NCI-H345 treated with DMSO at 0.1 percent for 48 hours (cell line): ENCODE results near the gene MTMR12.
"Not testable (repeated sequence)": the region's sequence is repeated elsewhere in the genome, so short reads cannot be mapped to it uniquely, and the experiment has no call there.

Source experiments
- DNase-seq: peaks from one replicate; lab custom pipeline; 2025; ENCODE audit not compliant: unreplicated experiment; lab: John Stamatoyannopoulos, UW

The MTMR12 gene

DNA sequence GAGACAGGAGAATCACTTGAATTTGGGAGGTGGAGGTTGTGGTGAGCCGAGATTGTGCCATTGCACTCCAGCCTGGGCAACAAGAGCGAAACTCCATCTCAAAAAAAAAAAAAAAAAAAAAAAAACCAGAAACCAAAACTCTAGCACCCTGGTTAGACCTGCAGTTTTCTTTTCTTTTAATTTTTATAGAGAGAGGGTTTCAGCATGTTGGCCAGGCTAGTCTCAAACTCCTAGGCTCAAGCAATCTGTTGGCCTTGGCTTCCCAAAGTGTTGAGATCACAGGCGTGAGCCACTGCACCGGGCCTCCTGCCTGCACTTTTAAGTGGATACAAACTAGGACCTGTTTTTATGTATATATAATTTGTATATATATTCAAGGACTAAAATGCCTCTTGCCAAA, 12.9 kb upstream of the MTMR12 start:
- DNase-seq, result no peak

DNA sequence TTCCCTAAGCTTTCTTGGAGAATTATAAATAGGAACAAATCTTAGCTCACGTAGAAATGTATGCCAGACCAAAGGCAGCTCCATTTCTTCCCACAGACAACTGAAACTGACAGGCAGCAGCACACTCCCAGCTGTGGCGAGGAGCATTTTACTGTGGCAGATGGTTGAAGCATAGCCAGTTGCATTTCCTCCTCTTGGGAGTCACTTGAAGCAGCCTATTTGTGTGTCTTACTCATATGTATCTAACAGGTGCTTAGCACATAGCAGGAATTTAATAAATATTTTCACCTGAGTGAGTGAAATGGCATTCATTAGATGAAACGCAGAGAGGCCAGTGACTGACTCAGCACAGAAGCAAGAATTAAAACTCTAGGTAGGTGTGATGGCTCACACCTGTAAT, 12.3 kb upstream of the MTMR12 start:
- DNase-seq, result no peak

DNA sequence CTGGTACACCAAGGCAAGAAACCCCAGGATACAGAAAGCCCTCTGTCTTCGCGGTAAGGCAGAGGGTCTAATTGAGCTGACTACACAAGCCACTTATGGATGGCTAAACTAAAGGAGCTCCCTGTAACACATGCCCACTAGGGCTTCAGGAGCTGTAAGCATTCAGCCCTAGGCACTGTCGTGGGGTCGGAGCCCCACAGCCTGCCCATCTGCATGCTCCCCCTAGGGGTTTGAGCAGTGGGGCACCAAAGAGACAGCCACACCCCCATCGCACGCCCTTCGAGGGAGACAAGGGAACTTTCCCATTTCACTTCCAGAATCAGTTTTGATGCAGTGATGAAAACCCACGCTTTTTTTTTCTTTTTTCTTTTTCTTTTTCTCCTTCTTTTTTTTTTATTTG, 11.0 kb upstream of the MTMR12 start:
- DNase-seq, result no peak

DNA sequence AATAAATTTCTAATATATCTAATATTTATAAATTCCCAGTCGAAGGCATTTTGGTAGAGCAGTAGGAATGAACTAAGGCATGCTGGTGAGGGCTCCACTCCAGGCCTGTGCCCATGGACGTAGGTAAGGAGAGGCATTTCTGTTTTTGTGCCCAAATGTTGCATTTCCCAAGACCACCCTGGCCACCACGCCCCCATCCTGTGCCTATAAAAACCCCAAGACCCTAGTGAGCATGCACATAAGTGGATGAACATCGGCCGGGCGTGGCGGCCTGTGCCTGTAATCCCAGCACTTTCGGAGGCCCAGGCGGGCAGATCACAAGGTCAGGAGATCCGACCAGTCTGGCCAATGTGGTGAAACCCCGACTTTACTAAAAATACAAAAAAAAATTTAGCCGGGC, 10.1 kb upstream of the MTMR12 start:
- no peak for DNase-seq

DNA sequence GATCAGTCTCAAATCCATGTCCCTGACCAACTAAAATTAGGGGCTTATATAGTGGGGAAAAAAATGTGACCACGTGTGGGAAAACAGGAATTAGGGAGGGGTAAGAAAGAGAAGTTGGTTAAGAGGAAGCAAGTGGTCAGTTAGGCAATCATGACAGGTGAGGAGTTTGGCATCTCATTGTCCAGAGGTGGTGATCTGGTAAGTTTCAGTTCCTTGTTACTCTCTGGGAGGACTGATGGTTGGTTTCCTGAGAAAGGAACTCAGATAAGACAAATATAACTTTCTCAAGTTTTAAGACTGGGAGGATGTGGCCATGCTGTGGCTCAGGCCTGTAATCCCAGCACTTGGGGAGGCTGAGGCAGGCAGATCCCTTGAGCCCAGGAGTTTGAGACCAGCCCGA, 9.0 kb upstream of the MTMR12 start:
- DNase-seq, result not testable (repeated sequence)

DNA sequence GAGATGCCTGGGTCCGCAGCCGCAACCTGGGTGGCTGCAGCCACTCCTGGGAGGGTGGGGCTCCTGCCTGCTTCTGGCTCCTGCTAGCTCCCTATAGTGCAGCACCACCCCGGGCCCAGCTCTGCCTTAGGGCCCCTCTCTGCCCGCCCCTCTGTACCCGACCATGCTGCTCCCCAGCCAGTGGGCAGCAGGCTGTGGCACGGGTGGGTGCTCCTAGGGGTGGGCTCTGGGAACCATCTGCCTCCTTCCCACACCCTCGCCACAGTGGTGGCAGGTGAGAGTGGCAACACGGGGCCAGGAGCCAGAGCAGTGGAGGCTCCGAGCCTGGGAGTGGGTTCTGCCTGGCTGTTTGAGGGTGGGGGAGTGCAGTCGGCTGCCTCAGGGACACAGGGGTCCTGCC, 7.8 kb upstream of the MTMR12 start:
- no peak for DNase-seq

DNA sequence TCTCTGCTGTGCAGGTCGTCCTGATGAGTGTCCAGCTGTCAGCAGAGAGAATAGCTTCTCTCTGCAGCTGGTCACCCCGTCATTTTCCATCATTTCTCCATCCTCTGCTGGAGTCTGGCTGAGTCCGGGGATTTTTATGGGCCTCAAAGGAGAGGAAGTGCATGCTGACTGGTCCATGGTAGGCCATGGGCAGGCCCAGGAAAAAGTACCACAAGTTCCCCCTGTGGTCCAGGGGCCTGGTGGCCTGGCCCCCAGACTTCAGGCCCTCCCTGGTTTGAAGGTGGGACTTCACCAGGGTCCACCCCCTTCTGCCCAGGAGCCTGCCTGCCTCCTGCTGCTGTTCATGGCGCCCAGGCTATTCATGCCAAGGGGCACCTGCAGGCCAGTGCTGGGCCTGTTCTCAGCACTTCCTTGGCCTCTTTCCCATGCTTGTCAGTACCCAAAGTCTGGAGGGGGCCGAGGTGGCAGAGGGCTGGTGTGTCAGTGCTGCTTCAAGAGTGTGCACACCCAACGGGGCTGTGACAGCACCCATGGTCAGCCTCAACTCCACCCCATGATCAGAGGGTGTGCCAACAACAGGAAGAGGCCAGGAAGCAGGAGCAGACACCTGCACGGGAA, 7.3 kb upstream of the MTMR12 start:
- DNase-seq, result no peak

DNA sequence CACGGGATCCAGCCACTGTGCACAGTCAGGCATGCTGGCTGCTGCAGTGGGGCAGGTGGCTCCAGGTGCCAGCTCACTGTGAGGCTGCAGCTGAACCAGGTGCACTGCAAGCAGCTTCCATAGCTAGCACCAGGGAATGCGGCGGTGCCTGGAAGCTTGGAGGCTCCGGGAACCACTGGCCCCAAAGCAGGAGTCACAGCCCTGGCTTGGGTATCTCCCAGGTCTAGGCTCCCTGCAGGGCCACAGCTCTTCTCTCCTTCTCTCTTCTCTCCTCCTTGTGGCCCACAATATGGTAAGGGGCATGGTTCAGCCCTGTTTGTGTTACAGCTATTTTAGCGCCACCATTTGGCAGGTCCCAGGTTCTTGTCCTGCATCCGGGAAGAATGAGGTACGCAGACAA, 6.7 kb upstream of the MTMR12 start:
- no peak for DNase-seq

DNA sequence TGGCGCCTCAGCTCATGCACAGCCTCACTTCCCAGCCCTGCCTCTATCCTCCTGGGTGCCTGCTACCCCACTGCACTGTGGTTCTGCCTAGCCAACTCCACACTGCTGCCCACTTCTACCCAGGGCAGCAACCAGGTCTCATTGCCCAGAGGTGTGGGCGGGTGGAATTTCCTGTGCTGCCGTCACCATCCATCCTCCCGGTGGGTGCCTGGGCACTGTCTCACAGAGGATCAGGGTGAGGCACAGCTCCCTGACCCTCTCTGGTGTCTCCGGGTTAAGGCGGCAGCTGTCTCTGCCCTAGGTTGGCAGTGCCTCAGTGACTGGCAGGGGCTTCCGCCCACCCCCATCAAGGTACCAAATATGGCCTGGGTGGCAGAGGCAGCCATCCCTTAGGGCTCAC, 4.3 kb upstream of the MTMR12 start:
- DNase-seq, result no peak

DNA sequence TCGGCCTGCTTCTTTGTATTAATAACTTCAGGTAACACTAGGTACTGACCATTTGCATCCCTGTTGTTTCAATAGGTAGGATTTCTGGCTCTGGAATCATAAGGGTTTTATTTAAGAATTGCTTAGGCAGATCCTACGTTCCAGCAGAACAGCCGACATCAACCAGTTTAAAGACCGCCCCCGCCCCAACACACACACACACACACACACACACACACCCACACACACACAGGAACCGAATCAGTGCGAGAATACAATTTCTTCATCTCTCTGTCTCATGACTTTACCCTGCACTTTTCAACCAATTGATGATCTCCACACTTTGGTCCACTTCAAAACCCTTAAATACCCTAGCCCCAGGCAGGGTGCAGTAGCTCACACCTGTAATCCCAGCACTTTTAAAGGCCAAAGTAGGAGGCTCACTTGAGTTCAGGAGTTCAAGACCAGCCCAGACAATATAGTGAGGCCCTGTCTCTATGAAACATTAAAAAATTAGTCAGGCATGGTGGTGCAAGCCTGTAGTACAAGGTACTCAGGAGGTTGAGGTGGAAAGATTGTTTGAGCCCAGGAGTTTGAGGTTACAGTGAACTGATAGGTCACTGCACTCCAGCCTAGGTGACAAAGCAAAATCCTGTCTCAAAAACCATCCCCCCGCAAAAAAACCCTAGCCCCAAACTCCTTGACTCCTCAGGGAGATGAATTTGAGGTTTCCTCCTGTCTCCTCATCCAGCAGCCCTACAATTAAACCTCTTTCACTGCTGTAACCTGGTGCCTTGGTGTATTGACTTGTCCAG, 2.7 kb upstream of the MTMR12 start:
- no peak for DNase-seq

DNA sequence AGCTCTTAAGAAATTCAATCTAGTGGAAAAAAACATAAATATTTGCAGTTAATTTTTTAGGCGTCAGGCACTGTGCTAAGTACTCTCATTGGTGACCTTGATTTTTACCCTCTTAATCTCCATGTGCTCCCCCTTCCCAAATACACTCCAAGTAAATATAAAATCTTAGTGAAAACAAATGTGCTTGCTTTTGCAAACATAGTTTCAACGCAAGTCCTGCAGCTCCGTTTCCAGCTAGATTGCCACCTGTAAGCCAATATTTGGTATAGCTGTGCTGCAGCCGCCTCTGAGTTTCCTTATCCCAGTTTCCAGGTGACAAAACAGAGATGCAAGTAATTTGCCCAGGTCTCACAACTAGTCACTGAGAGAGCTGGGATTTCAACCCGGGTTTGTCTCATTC, 1.9 kb upstream of the MTMR12 start:
- DNase-seq, result no peak

DNA sequence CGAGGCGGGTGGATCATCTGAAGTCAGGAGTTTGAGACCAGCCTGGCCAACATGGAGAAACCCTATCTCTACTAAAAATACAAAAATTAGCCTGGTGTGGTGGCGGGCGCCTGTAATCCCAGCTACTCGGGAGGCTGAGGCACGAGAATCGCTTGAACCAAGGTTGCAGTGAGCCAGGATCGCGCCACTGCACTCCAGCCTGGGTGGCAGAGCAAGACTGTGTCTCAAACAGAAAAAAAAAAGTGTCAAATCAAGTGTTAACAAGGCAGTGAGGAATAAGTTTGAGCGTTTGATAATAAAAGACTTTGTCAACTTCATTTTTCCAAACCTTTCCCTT, 1.4 kb upstream of the MTMR12 start:
- DNase-seq, result not testable (repeated sequence)

DNA sequence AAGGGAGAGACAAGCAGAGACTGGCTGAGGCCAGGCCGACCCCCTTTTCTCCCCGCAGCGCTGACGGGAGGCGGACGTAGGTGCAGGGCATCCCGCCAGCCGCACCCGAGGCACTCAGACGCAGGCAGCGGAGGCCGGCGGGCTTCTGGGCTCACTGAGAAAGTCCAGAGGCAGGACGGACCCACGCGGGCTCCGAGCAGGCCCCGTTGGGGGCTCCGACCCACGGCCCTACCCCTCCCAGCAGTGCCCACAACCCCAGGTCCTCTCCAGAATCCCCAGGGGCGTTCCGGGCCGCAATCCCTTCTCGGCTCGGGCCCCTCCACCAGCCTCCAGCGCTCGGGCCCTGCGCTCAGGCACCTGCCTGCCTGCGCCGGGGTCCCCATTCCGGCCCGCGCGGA, 543 bp downstream of the MTMR12 start:
- DNase-seq, result peak; percentile 15

DNA sequence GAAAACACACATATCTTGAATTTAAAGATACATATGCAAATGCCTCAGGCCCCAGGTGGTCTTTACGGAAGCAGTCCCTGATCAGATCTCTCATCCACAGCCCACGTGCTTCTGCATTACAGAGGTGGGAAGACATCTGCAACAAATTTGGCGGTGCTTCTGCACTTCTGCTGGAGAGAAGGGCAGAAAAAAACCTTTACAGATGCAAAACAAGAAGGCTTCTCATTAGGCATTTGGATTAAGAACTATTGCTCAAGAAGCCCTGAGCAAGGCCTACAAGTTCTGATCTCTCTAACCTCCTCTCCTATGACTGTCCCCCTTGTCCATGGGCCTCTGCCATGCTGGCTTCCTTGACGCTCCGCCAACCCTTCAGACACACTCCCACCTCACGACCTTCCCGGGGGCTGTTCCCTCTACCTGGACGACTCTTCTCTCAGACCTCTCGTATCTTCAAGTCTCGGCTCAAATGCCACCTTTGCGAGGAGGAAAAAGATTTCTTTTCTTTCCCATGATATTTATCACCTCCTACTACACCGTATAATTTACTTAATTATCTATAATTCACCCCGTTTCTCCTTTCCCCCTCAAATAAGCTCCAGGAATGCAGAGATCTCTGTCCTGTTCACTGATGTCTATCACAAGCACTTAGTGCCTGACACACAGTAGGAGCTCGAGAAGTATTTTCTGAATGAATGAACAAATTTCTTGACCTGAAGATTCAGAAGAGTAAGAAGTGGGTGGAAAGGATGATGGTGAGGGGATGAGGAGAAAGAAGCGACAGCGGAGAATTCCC, 1.1 kb downstream of the MTMR12 start:
- no peak for DNase-seq

DNA sequence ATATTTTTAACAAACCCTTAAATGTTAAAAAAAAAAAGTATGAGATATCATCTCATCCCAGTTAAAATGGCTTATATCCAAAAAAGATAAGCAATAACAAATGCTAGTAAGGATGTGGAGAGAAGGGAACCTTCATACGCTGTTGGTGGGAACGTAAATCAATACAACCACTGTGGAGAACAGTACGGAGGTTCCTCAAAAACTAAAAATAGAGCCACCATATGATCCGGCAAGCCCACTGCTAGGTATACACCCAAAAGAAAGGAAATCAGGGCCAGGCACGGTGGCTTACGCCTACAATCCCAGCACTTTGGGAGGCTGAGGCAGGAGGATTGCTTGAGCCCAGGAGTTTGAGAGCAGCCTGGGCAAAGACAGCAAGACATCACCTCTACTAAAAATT, 3.0 kb downstream of the MTMR12 start:
- DNase-seq, result no peak

DNA sequence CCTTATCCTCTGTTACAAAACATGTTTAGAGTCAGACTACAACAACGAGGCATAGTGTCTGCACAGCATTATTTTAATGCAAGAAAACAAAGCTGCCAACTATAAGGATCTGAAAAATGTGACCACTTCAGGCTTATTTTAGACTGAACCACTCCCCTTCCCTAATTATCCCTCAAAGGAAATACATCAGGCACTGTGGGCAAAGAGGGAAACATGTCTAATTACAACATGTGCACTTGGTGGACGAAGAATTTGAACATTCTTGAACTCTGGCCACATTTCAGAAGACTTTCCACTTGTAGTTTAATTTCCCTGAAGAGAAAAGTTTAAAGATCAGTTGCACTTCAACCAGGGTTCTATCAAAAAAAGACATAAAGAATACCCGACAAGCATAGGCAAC, 3.8 kb downstream of the MTMR12 start:
- DNase-seq, result no peak

DNA sequence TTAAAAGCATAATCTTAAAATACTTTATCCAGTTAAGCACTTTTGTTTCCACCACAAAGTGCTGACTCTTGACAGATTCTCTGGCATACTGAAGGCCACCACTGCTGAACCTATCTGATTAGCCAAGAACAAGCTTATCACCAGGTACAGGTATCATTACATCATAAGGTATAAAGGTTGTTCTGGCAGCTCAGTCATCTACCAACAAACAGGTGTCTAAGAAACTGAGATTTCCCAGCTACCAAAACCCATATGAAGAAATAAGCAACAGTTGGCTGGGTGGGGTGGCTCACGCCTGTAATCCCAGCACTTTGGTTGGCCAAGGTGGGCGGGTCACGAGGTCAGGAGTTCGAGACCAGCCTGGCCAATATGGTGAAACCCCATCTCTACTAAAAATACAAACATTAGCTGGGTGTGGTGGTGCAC, 5.0 kb downstream of the MTMR12 start:
- DNase-seq, result no peak

DNA sequence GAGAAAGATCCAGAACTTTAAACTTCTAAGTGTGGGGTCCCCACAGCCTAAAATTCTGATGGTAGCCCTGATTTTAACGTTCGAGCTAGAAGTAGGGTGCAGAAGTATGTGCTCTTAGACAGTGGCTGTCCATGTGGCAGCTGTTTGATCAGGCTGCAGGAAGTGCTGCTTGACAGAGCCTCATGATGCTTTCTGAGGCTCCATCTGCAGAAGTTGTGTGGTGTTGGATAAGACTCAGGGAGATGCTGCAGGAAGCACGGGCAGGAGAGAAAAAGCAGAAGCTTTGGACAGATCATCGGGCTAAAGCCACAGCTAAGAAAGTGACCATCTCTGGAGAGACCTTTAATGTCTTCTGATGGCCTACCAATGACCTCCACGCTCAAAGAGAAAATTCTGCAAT, 8.1 kb downstream of the MTMR12 start:
- no peak for DNase-seq

DNA sequence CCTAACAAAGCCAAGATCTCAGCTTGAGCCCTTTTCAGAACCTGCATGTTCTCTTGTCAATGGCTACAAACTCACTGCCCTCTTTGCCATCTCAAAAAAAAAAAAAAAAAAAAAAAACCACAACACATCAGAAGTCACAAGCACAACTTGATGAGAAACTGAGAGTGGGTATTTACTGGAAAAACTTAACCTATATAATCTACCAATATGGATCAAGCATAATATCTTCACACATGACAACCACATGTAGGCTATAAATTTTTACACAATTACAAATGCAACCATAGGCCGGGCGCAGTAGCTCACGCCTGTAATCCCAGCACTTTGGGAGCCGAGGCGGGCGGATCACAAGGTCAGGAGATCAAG, 9.0 kb downstream of the MTMR12 start:
- DNase-seq, result no peak

DNA sequence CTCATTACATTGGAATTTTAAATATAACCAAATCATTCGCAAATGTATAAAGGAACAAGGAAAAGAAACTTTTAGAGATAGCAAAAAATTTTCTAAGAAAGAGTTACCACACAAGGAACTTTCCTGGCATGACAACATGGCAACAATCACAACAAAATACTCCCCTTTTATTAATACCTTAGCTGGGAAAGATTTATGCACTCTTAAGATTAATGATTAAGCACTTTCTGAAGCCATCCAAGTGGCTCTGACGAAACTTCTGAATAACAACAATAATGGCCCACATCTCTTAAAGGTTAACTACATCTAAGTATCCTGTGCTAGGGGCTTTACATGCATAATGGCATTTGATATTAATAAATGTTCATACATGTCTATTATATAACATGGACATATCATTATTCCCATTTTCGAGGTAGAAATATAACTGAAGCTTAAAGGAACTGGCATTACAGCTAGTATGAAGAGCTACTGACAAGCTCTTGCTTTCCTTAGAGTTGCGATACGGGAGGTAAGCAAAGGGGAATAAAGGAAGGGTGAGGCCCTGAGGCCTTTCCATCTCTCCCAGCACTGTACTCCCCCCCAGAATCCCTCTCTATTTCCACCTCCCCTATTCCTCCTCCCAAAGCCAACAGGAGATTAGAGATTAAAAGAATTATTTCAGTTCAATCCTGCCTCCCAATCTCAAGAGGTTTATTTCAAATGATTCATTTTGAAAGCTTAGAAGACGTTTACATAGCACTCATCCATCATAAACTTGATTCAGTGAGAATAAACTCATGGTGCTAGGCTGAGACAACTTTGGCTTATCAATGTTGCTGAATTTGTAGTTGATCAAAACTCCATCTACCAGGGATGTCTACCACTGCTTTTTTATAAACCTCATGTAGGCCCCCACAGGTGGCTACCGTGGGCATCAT, 9.6 kb downstream of the MTMR12 start:
- DNase-seq, result no peak

DNA sequence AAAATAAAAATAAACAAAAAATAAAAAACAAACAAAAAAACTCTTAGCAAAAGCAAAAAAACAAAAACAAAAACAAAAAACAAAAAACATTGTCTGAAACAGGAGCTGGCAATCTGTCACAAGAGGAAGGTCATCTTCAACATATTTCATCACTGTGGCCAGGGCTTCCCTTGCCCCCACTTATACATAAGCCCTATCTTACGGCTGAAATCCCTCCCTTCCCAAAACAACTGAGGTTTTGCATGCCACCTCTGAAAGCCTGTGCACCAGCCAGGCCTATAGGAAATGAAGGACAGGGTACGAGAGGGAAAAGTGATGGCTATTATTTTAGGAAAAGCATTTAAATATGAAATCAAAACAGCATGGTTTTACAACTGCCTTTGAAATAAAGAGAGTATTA, 10.8 kb downstream of the MTMR12 start:
- no peak for DNase-seq
